Esophagus squamous epithelium (tissue), 4 donors: Measurements from ENCODE around the gene LEO1.

Experiments
- CTCF ChIP-seq, 6 experiments: fragments of 450-650 bp in 4 of 6; fragments of 200-600 bp in 2 of 6; sonication (generic) in 2 of 6; IDR thresholded peaks; one replicate each; pipeline ENCODE4 v1.5.1; 2016 to 2019; ENCODE audit warnings: antibody characterized with exemption in 6 of 6, mild to moderate bottlenecking in 4 of 6, moderate library complexity in 4 of 6
- POLR2A ChIP-seq, 4 donors: fragments of 450-650 bp; IDR thresholded peaks; one replicate each; pipeline ENCODE4 v1.6.1; 2017; ENCODE audit warnings: antibody characterized with exemption in 4 of 4, mild to moderate bottlenecking in 4 of 4, moderate library complexity in 3 of 4

- TF ChIP-seq CTCF (IDR thresholded peaks at IDR 0.05) = no peak
- no peak for TF ChIP-seq POLR2A (IDR thresholded peaks at IDR 0.05)
Observed at GRCh38 chr15:51909584-51909983, 62.0 kb downstream of the LEO1 start.
